HG02852 (cell line): ENCODE measurements around the gene TMEM273.

Source experiments
- ATAC-seq: cut with Tn5 transposase; IDR thresholded peaks from one replicate; pipeline ENCODE4 v1.9.1; 2021; ENCODE audit warnings: mild to moderate bottlenecking, moderate library complexity; ENCODE audit not compliant: unreplicated experiment

TMEM273 gene

DNA sequence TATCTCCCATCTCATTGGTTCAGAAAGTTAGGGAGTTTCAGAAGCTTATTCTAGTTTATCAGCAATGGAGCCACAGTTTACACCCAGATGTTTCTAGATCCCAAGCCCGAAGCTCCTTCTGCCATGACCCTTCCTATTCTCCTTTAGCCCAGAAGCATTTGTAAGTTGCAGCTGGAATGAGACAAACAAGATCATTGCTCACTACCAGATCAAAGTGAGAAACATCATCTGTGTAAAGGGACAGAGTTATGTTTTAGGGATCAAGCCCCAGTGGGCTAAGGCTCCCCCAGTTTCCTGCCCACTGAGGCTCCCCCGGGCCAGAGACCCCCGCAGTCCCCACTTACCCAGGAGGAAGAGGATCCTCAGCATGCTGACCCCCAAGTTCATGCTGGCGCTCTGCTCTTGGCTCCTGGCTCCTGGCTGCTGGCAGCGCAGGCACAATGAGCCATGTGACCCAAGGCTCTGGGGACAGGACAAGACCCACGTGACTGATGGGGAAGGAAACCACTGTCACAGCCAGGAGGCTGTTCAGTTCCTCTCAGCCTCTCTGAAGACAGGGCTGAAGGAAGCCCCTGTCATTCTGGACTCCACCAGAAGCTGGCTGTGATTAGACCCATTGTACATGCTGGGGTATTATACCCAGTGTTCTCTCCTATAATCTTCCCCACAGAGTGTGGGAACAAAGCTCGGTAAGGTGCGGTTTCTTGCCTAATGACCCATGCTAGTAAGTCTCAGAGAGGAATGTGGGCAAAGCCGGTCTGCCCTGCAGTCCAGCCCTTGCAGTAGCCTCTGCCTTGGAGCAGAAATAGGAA, at the start of gene TMEM273:
Gene TMEM273 (minus strand): TSS at position 442 of the 812 bp plus-strand sequence. CDS start 55 bp downstream, at position 387.
- ATAC-seq: peak; percentile 71

DNA sequence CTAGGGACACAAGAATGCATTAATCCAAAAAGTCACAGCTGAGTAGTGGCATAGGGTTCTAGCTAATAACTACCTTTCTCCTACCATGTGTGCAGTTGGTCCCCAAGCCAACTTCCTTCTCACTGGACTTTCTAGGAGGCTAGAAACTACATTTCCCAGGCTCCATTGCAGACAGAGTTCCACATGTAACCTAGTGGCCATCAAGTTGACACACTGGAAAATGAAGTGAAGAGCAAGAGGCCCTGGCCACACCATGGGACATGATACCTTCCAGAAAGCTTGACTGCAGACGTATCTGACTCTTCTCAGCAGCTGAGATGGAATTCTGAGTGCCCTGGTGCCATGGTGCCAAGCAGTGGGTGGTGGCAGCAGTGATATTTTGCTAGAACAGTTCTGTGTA, 49.8 kb upstream of the TMEM273 start:
- no peak for ATAC-seq

- no peak for ATAC-seq
These were observed 47.2 kb upstream of the TMEM273 start for GRCh38 chr10:49235392-49235791.

GRCh38 chr10:49231086-49231820, 43.1 kb upstream of the TMEM273 start:
- no peak for ATAC-seq

DNA sequence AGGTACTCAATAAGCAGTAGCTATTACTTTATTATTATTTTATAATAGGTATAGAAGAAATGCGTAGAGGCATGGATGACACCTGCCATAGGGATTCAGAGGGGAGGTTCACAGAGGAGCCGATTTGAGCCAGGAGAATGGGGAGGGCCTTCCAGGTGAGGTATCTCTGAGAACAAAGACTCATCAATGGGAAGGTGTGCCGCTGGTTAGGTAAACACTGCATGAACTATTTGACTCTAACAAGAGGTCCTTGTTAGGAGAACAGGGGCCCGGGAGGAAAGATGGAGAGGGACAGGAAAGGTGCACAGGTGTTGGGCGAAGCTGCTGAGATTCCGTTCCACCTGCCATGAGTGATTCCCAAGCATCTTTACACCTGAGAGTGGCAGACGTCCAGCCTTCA, 41.8 kb upstream of the TMEM273 start:
- ATAC-seq: no peak

DNA sequence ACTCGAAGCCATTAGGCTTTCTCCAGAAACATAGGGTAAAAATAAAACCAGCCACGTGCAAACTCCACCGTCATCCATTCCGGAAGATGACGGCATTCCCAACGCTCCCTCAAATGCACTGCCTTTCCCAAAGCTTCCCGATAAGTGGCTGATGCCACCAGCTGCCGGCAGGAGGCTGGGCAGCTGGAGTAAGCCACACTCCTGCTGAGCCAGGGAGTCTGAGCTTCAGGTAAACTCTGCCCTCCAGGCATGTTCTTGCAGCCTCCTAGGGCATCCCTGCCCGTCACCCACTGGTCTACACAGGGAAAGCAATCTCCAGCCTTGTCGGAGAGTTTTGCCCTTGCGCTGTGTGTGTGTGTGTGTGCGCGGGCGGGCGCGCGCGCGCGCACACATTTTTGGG, 40.5 kb upstream of the TMEM273 start:
- no peak for ATAC-seq

- ATAC-seq: no peak
These were observed 39.2 kb upstream of the TMEM273 start for GRCh38 chr10:49227406-49227805.

DNA sequence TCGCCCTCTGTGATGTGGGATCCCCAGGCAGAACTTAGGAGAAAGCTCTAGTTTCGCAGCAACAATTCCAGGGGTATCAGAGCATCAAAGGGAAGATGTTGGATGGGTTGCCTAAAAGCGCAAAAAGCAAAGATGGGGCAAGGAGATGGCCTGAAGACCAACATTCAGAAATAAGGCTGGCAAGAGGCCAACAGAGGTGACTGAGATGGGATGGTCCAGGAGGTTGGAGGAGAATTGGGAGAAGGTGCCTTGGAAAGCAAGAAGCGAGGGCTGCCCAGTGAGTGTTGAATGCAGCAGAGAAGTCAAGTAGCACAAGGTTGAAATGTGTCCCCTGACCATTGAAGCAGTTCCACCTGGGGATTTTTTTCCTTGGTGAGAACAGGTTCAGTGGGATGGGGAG, 38.4 kb upstream of the TMEM273 start:
- ATAC-seq: no peak

DNA sequence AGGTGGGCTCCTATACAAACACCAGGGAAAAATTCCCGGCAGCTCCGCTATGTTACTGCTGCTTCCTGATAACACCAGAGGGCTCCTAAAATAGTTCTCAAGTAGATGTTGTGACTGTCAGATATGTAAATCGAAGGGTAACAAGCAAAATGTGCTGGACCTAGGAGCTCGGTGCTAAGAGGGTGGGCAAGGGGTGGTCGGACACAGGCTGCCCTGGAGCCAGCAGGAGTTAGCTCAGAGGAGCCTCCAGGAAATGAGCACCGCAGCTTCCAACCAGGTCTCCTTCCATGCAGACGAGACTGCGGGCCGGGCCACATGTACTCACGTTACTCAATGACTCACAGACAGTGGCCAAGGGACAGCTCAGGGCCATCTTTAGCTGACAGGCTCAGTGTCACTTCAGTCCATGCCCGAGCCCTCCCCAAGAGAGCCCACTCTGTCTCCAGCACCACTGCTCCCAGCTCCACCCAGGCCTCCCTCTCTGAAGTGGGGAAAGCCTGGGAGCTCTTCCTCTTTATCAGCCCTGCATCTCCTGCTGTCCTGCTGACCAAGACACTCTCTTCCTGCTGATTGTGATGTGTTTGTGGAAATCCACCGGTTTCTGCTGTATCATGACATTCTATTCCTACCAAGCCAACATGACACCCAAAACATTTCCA, 37.2 kb upstream of the TMEM273 start:
- ATAC-seq: no peak

DNA sequence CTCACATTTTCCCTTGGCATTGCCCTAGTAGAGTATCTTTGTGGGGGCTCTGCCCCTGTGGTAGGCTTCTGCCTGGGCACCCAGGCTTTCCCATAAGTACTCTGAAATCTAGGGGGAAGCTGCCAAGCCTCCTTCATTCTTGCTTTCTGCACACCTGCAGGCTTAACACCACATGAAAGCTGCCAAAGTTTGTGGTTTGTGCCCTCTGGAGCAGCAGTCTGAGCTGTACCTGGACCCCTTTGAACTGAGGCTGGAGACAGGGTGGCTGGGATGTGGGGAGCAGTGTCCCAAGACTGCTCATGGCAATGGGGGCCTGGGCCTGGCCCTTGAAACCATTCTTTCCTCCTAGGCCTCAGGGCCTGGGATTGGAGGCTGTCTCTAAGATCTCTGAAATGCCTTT, 35.0 kb upstream of the TMEM273 start:
- no peak for ATAC-seq

DNA sequence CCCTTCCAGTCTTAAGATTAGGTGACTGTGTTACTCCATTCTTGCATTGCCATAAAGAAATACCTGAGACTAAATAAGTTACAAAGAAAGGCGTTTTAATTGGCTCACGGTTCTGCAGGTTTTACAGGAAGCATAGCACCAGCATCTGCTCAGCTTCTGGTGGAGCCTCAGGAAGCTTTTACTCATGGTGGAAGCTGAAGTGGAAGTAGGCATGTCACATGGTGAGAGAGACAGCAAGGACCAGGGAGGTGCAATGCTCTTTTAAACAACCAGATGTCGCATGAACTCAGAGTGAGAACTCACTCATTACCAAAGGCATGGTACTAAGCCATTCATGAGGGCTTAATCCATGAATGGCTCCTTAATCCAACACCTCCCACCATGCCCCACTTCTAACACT, 34.0 kb upstream of the TMEM273 start:
- no peak for ATAC-seq

DNA sequence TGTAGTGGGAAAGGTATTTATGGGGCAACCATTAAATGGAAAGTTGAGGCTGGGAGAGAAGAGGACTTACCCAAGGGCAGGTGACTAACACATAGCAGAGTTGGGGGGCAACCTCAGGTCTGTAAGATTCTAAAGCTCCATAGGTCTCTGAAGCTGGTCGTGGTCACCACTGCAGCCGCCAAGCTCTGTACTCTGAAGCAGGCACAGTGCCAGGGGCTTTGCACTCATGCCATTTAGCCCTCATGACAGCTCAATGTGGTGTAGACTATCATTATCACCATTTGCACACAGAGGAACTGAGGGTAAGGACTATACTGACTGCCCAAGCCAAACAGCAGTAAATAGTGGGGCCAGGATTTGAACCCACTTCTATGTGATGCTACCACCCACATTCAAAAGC, 32.5 kb upstream of the TMEM273 start:
- no peak for ATAC-seq

DNA sequence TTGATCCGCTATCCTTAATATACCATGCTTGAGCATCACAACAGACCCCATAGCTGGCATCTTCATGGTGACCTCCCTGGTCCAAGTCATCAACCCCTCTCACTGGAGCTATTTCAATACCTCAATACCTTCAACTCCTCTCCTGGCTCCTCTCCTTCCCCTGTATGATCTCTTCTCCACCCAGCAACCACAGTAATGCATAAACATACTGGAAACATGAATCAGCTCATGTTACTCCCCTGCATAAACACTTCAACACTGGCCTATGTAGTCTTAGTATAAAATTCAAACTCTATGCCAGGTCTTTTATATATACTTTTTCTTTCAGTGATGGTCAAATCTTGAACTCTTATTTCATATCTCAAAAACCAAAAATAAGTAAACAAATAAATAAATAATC, 31.8 kb upstream of the TMEM273 start:
- ATAC-seq: no peak

DNA sequence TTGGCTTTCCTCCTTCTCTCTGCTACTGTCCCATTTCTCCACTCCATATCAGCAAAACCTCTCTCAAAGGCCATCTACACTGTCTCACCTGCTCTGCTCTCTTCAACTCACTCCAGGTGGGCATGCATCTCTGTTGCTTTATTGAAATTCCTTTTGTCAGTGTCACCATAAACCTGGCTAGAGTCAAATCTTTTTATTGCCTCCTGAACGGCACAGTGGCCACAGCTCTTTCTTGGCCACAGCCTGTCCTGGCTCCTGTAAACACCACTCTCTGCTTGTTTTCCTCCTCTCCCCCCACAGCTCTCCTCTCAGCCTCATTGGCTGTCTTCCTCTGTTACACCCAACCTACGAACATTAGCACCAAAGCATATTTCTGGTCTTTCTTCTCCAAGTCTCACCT, 31.1 kb upstream of the TMEM273 start:
- no peak for ATAC-seq

DNA sequence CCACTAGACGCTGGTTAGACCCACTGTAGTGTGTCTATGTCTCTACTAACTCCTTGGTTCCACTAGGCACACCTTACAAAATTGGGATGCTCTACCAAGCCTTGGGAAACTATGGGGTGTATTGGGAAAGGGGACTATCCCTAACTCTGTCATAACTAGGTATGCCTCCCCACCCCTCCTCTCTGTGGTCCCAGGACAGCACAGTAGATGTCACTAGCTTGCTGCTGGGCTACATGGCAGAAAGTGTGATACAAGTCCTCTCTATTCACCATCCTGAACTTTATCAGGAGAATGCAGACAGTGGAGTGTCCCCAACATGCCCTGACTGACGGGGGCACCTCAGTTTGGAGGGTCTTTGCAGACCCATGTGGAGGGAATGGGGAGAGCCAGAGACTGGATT, 30.3 kb upstream of the TMEM273 start:
- no peak for ATAC-seq

GRCh38 chr10:49217645-49218044, 29.5 kb upstream of the TMEM273 start:
- ATAC-seq: no peak

DNA sequence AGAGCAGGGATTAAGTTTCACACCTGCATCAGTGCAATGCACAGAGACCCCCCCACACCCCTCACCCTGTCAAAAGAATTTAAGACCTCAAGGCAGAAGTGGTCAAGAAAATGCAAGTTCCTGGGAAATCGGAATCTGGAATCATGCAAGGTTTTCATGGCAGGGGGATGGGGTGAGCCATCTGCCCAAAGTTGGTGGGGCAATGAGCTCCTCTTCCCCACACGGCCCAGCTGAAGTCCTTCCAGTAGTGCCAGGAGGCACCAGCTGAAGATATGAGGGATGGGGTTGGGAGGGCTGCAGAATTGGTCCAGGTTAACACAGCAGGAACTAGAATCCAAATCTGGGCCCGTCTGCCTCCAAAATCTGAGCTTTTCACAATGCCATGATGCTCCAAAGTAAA, 25.0 kb upstream of the TMEM273 start:
- ATAC-seq: no peak

GRCh38 chr10:49212783-49213182, 24.6 kb upstream of the TMEM273 start:
- no peak for ATAC-seq

DNA sequence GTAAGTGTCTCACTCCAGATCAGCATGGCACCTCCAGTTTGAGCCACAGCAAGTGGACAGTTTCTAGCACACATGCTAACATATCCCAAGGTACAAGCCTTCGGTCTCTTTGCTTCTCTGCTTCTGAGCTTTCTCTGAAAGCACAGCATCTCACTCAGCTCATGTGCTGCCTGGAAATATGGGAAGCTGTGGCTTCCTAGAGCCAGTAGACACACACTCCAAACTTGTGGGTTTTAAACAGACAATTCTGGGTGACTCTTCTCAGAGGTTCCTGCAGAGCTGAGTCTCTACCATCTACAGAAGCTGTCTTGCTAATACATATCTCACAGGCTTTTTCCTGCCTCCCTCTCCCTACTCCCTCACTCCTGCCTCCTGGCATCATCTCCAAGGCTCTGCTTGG, 23.9 kb upstream of the TMEM273 start:
- ATAC-seq: no peak

DNA sequence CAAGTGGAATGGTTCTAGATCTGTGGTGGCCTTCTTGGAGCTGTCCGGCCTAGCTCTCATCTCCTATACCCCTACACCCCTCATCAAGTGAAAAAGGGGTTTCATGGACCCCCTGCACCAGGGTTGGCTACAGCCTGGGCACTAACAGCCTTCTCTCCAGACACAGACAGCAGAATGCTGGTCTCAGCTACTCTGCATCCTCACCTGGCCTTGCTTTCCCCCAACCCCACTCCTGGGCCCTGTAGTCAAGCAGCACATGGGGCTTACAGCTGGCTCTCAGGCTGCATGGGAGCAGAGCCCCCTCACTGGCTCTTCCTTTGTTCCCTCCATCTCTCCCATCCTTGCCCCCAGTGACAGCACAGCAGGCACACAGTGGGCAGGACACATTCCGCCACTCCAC, 20.8 kb upstream of the TMEM273 start:
- ATAC-seq: no peak

GRCh38 chr10:49207936-49208487, 19.8 kb upstream of the TMEM273 start:
- no peak for ATAC-seq

- no peak for ATAC-seq
These were observed 18.9 kb upstream of the TMEM273 start for GRCh38 chr10:49207113-49207512.
